GM23338 (cell line): ENCODE results near the gene OR8D2. TPM values are rescaled to one million over a fixed set of nuclear protein-coding genes. Genes with fewer than 3 reads are reported as not detected.
A peak's percentile ranks its signal among the peaks of the same experiment; 100 is the strongest.

Experiments
- ATAC-seq: fragments of 200-7000 bp; cut with Tn5 transposase; 3 replicates; pipeline ENCODE4 v1.9.1; 2020
- DNase-seq: peaks from one replicate; pipeline ENCODE4 v3.0.0-alpha.2; 2015; ENCODE audit warnings: low spot score
- H2AFZ ChIP-seq: fragments of 200-600 bp; sonication (generic); 2 replicates; pipeline ENCODE4 v1.8.0; 2016; ENCODE audit warnings: antibody characterized with exemption, mild to moderate bottlenecking, moderate library complexity
- H3F3A ChIP-seq: fragments of 200-600 bp; sonication (generic); replicated peaks from 2 replicates; pipeline ENCODE4 v1.8.0; 2017; ENCODE audit warnings: antibody characterized with exemption, mixed run types, low read depth
- H3K27ac ChIP-seq: fragments of 200-600 bp; sonication (generic); 2 replicates; pipeline ENCODE4 v1.6.1; 2016; ENCODE audit warnings: low read depth
- H3K27me3 ChIP-seq: fragments of 200-600 bp; sonication (generic); 2 replicates; pipeline ENCODE4 v1.8.0; 2016; ENCODE audit warnings: mild to moderate bottlenecking, mixed run types, moderate library complexity; ENCODE audit not compliant: insufficient read depth
- H3K36me3 ChIP-seq: fragments of 200-600 bp; sonication (generic); 2 replicates; pipeline ENCODE4 v1.8.0; 2016; ENCODE audit warnings: mild to moderate bottlenecking; ENCODE audit not compliant: insufficient read depth
- H3K4me1 ChIP-seq: fragments of 200-600 bp; sonication (generic); 2 replicates; pipeline ENCODE4 v1.8.0; 2016; ENCODE audit warnings: mild to moderate bottlenecking, moderate library complexity; ENCODE audit not compliant: insufficient read depth
- H3K4me2 ChIP-seq: fragments of 200-600 bp; sonication (generic); 2 replicates; pipeline ENCODE4 v1.7.1; 2017; ENCODE audit warnings: mixed run types
- H3K4me3 ChIP-seq: fragments of 200-600 bp; sonication (generic); 2 replicates; pipeline ENCODE4 v1.6.1; 2016; ENCODE audit warnings: mixed run types
- H3K79me2 ChIP-seq: fragments of 200-600 bp; sonication (generic); replicated peaks from 2 replicates; pipeline ENCODE4 v1.8.0; 2017; ENCODE audit warnings: mild to moderate bottlenecking; ENCODE audit not compliant: insufficient read depth
- H3K9me2 ChIP-seq: fragments of 200-600 bp; sonication (generic); 2 replicates; pipeline ENCODE4 v1.8.0; 2017; ENCODE audit not compliant: insufficient read depth
- H4K20me1 ChIP-seq: fragments of 200-600 bp; sonication (generic); replicated peaks from 2 replicates; pipeline ENCODE4 v1.8.0; 2017; ENCODE audit warnings: mild to moderate bottlenecking; ENCODE audit not compliant: insufficient read depth
- H3K27ac Mint-ChIP-seq: 2 replicates; pipeline ENCODE4 v1.8.0; 2020; ENCODE audit warnings: inconsistent platforms, mild to moderate bottlenecking, moderate library complexity, mixed read lengths
- H3K27me3 Mint-ChIP-seq: 3 replicates; pipeline ENCODE4 v1.8.0; 2022; ENCODE audit warnings: low read depth, mild to moderate bottlenecking, moderate library complexity, mixed read lengths, inconsistent platforms; ENCODE audit not compliant: insufficient read depth, poor library complexity
- H3K36me3 Mint-ChIP-seq: 3 replicates; pipeline ENCODE4 v1.8.0; 2021; ENCODE audit warnings: low read depth, mild to moderate bottlenecking, inconsistent platforms, moderate library complexity, mixed read lengths
- H3K4me1 Mint-ChIP-seq: 3 replicates; pipeline ENCODE4 v1.8.0; 2020; ENCODE audit warnings: mild to moderate bottlenecking, inconsistent platforms, mixed read lengths
- H3K4me3 Mint-ChIP-seq: 3 replicates; pipeline ENCODE4 v1.8.0; 2021; ENCODE audit warnings: moderate library complexity, mild to moderate bottlenecking, inconsistent platforms, mixed read lengths
- H3K9me3 Mint-ChIP-seq: 3 replicates; pipeline ENCODE4 v1.8.0; 2020; ENCODE audit warnings: moderate library complexity, mild to moderate bottlenecking, inconsistent platforms, mixed read lengths
- CREB1 ChIP-seq: fragments of 250-450 bp; sonication (Bioruptor Pico); IDR thresholded peaks from 2 replicates; pipeline ENCODE4 v1.5.0; 2020; ENCODE audit warnings: low read depth, mild to moderate bottlenecking, moderate library complexity
- CTCF ChIP-seq, 2 experiments: fragments of 200-600 bp in 1 of 2; sonication (generic) in 1 of 2; conservative IDR thresholded peaks; 2 replicates each; pipeline versions ENCODE4 v1.5.1 to v1.6.1; 2016 to 2017; ENCODE audit warnings: antibody characterized with exemption in 2 of 2, low read depth in 2 of 2, mild to moderate bottlenecking in 2 of 2, moderate library complexity in 1 of 2
- ETS1 ChIP-seq: IDR thresholded peaks from 2 replicates; pipeline ENCODE4 v1.6.1; 2016; ENCODE audit warnings: antibody characterized with exemption
- EZH2 ChIP-seq: fragments of 200-600 bp; sonication (generic); IDR thresholded peaks from one replicate; pipeline ENCODE4 v1.8.0; 2017; ENCODE audit warnings: antibody characterized with exemption, mild to moderate bottlenecking, low read depth; ENCODE audit not compliant: unreplicated experiment
- EZH2phosphoT487 ChIP-seq: fragments of 200-600 bp; sonication (generic); IDR thresholded peaks from one replicate; pipeline ENCODE4 v1.8.1; 2018; ENCODE audit warnings: antibody characterized with exemption; ENCODE audit not compliant: unreplicated experiment
- JUNB ChIP-seq: IDR thresholded peaks from one replicate; pipeline ENCODE4 v1.6.1; 2016; ENCODE audit warnings: antibody characterized with exemption; ENCODE audit not compliant: unreplicated experiment
- NANOG ChIP-seq: IDR thresholded peaks from 2 replicates; pipeline ENCODE4 v1.6.1; 2016; ENCODE audit warnings: antibody characterized with exemption, borderline replicate concordance
- POLR2AphosphoS5 ChIP-seq: IDR thresholded peaks from 2 replicates; pipeline ENCODE4 v1.6.1; 2016; ENCODE audit warnings: antibody characterized with exemption, low read depth
- STAT1 ChIP-seq: IDR thresholded peaks from one replicate; pipeline ENCODE4 v1.6.1; 2016; ENCODE audit warnings: antibody characterized with exemption; ENCODE audit not compliant: unreplicated experiment
- ZNF114 ChIP-seq: fragments of 250-450 bp; sonication (Bioruptor Pico); IDR thresholded peaks from 2 replicates; pipeline ENCODE4 v1.5.0; 2020; ENCODE audit warnings: mild to moderate bottlenecking, moderate library complexity
- ZNF331 ChIP-seq: fragments of 250-450 bp; sonication (Bioruptor Pico); IDR thresholded peaks from 2 replicates; pipeline ENCODE4 v1.5.0; 2020; ENCODE audit warnings: low read depth, mild to moderate bottlenecking, moderate library complexity
- polyA plus RNA-seq: library from polyadenylated mRNA; unstranded; fragments of >200 nt; fragmentation: Nextera tagmentation; extraction: Ambion mirVana; gene quantifications from 2 replicates; pipeline ENCODE4 v1.2.1, GENCODE V29; 2016
- total RNA-seq: library from RNA; depleted of rRNA; stranded (reverse); fragments of >200 nt; shearing (Covaris generic); gene quantifications from 2 replicates; pipeline ENCODE4 v1.2.3, GENCODE V29; 2014
- TF ChIP-seq, protein P1 (sequence below): IDR thresholded peaks from one replicate; pipeline ENCODE4 v1.6.1; 2018; ENCODE audit warnings: antibody characterized with exemption; ENCODE audit not compliant: unreplicated experiment
- TF ChIP-seq, protein P2 (sequence below): fragments of 250-450 bp; sonication (Bioruptor Pico); IDR thresholded peaks from 2 replicates; pipeline ENCODE4 v1.5.0; 2020; ENCODE audit warnings: mild to moderate bottlenecking, moderate library complexity

The OR8D2 gene
- total and polyA plus RNA-seq, 2 experiments from 2014 or later, result not detected

GRCh38 chr11:124313849-124314248, 6.1 kb downstream of the OR8D2 start, which contains the start of gene OR8D1:
OR8D1 (minus strand) TSS chr11:124313949; CDS start chr11:124310766, 3,183 bp downstream.
- H3K4me3 ChIP-seq, result no peak within 1 kb of the TSS
- H2AFZ ChIP-seq, result 0 out of 2 replicates have a peak within 1 kb of the TSS, but pooled peaks have one; percentile 45
- no peak within 1 kb of the TSS for H3K4me2 ChIP-seq
- ATAC-seq (no peak), DNase-seq (no peak)
- H3K79me2 ChIP-seq, result no peaks in the 10 kb centered on the region
- H3K36me3 ChIP-seq, result no peaks in the 10 kb centered on the region
- H3K27ac ChIP-seq, result no peak within 1 kb of the TSS
- H3K27ac Mint-ChIP-seq, result no peak within 1 kb of the TSS
- H3K9me2 ChIP-seq, result peaks cover 13% of the 10 kb centered on the region; the same call in 1 of the 2 replicates
- H3K4me1 Mint-ChIP-seq, result no peaks in the 10 kb centered on the region
- no peak within 1 kb of the TSS for H3K4me3 Mint-ChIP-seq
- H3F3A ChIP-seq, result no peaks in the 10 kb centered on the region
- no peaks in the 10 kb centered on the region for H3K36me3 Mint-ChIP-seq
- H4K20me1 ChIP-seq, result no peaks in the 10 kb centered on the region
- no peaks in the 10 kb centered on the region for H3K27me3 Mint-ChIP-seq
- H3K9me3 Mint-ChIP-seq, result no peaks in the 10 kb centered on the region
- TF ChIP-seq, protein P1, sequence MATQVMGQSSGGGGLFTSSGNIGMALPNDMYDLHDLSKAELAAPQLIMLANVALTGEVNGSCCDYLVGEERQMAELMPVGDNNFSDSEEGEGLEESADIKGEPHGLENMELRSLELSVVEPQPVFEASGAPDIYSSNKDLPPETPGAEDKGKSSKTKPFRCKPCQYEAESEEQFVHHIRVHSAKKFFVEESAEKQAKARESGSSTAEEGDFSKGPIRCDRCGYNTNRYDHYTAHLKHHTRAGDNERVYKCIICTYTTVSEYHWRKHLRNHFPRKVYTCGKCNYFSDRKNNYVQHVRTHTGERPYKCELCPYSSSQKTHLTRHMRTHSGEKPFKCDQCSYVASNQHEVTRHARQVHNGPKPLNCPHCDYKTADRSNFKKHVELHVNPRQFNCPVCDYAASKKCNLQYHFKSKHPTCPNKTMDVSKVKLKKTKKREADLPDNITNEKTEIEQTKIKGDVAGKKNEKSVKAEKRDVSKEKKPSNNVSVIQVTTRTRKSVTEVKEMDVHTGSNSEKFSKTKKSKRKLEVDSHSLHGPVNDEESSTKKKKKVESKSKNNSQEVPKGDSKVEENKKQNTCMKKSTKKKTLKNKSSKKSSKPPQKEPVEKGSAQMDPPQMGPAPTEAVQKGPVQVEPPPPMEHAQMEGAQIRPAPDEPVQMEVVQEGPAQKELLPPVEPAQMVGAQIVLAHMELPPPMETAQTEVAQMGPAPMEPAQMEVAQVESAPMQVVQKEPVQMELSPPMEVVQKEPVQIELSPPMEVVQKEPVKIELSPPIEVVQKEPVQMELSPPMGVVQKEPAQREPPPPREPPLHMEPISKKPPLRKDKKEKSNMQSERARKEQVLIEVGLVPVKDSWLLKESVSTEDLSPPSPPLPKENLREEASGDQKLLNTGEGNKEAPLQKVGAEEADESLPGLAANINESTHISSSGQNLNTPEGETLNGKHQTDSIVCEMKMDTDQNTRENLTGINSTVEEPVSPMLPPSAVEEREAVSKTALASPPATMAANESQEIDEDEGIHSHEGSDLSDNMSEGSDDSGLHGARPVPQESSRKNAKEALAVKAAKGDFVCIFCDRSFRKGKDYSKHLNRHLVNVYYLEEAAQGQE, result no peak
- TF ChIP-seq CTCF (conservative IDR thresholded peaks at IDR 0.05; ENCODE audit: low read depth in 2 of 2) (no peak), STAT1 (no peak), ZNF114 (no peak), JUNB (no peak), EZH2phosphoT487 (no peak), ETS1 (no peak), NANOG (no peak), POLR2AphosphoS5 (no peak), EZH2 (no peak), CREB1 (CRISPR knock-in tag) (no peak), ZNF331 (no peak)
- TF ChIP-seq, protein P2, sequence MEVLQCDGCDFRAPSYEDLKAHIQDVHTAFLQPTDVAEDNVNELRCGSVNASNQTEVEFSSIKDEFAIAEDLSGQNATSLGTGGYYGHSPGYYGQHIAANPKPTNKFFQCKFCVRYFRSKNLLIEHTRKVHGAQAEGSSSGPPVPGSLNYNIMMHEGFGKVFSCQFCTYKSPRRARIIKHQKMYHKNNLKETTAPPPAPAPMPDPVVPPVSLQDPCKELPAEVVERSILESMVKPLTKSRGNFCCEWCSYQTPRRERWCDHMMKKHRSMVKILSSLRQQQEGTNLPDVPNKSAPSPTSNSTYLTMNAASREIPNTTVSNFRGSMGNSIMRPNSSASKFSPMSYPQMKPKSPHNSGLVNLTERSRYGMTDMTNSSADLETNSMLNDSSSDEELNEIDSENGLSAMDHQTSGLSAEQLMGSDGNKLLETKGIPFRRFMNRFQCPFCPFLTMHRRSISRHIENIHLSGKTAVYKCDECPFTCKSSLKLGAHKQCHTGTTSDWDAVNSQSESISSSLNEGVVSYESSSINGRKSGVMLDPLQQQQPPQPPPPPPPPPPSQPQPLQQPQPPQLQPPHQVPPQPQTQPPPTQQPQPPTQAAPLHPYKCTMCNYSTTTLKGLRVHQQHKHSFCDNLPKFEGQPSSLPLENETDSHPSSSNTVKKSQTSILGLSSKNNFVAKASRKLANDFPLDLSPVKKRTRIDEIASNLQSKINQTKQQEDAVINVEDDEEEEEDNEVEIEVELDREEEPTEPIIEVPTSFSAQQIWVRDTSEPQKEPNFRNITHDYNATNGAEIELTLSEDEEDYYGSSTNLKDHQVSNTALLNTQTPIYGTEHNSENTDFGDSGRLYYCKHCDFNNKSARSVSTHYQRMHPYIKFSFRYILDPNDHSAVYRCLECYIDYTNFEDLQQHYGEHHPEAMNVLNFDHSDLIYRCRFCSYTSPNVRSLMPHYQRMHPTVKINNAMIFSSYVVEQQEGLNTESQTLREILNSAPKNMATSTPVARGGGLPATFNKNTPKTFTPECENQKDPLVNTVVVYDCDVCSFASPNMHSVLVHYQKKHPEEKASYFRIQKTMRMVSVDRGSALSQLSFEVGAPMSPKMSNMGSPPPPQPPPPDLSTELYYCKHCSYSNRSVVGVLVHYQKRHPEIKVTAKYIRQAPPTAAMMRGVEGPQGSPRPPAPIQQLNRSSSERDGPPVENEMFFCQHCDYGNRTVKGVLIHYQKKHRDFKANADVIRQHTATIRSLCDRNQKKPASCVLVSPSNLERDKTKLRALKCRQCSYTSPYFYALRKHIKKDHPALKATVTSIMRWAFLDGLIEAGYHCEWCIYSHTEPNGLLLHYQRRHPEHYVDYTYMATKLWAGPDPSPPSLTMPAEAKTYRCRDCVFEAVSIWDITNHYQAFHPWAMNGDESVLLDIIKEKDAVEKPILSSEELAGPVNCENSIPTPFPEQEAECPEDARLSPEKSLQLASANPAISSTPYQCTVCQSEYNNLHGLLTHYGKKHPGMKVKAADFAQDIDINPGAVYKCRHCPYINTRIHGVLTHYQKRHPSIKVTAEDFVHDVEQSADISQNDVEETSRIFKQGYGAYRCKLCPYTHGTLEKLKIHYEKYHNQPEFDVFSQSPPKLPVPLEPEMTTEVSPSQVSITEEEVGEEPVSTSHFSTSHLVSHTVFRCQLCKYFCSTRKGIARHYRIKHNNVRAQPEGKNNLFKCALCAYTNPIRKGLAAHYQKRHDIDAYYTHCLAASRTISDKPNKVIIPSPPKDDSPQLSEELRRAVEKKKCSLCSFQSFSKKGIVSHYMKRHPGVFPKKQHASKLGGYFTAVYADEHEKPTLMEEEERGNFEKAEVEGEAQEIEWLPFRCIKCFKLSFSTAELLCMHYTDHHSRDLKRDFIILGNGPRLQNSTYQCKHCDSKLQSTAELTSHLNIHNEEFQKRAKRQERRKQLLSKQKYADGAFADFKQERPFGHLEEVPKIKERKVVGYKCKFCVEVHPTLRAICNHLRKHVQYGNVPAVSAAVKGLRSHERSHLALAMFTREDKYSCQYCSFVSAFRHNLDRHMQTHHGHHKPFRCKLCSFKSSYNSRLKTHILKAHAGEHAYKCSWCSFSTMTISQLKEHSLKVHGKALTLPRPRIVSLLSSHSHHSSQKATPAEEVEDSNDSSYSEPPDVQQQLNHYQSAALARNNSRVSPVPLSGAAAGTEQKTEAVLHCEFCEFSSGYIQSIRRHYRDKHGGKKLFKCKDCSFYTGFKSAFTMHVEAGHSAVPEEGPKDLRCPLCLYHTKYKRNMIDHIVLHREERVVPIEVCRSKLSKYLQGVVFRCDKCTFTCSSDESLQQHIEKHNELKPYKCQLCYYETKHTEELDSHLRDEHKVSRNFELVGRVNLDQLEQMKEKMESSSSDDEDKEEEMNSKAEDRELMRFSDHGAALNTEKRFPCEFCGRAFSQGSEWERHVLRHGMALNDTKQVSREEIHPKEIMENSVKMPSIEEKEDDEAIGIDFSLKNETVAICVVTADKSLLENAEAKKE, result no peak
- no peaks in the 10 kb centered on the region for H3K4me1 ChIP-seq
- no peaks in the 10 kb centered on the region for H3K27me3 ChIP-seq
